CD4-positive, alpha-beta T cell (primary cell): ENCODE measurements around the gene SMIM36. TPM values are rescaled to one million over a fixed set of nuclear protein-coding genes. Genes with fewer than 3 reads are reported as not detected.

Experiments used
- ATAC-seq: fragments of 200-7000 bp; cut with Tn5 transposase; one replicate; pipeline ENCODE4 v1.10.0; 2022; ENCODE audit warnings: mild to moderate bottlenecking; ENCODE audit not compliant: poor library complexity
- CTCF ChIA-PET: fragments of 350-600 bp; sonication (Branson Sonifier 250); formaldehyde crosslinking; loops from one replicate; lab custom pipeline; 2021; ENCODE audit warnings: antibody characterized with exemption, inconsistent platforms; lab: Charles Lee
- POLR2A ChIA-PET: fragments of 350-600 bp; sonication (Branson Sonifier 250); formaldehyde crosslinking; loops from one replicate; lab custom pipeline; 2021; ENCODE audit warnings: antibody characterized with exemption, inconsistent platforms; lab: Charles Lee
- DNase-seq, 14 experiments: peaks; one replicate each; pipeline ENCODE4 v3.0.0-alpha.2; 2013 to 2020; ENCODE audit warnings: mixed read lengths in 2 of 14
- H3K27ac ChIP-seq, 2 donors: one replicate each; pipeline versions ENCODE4 v1.5.1 to v1.7.0; 2013; ENCODE audit warnings: low read length in 2 of 2, low read depth in 1 of 2, mild to moderate bottlenecking in 1 of 2
- H3K27me3 ChIP-seq, 2 experiments: 1 replicate in 1 of 2; 2 replicates in 1 of 2; pipeline versions ENCODE4 v1.6.1 to v1.7.0; 2013; ENCODE audit warnings: low read length in 2 of 2, control low read depth in 1 of 2, mild to moderate bottlenecking in 1 of 2, moderate library complexity in 1 of 2; ENCODE audit not compliant: insufficient read depth in 2 of 2, control insufficient read depth in 1 of 2
- H3K36me3 ChIP-seq: one replicate; pipeline ENCODE4 v1.6.1; 2013; ENCODE audit warnings: low read length, control low read depth; ENCODE audit not compliant: insufficient read depth
- H3K4me1 ChIP-seq: one replicate; pipeline ENCODE4 v1.6.1; 2013; ENCODE audit warnings: low read length, control low read depth; ENCODE audit not compliant: insufficient read depth
- H3K4me3 ChIP-seq: one replicate; pipeline ENCODE4 v1.5.1; 2013; ENCODE audit warnings: mild to moderate bottlenecking, low read length, moderate library complexity
- H3K9me3 ChIP-seq, 2 experiments: 1 replicate in 1 of 2; 2 replicates in 1 of 2; pipeline versions ENCODE4 v1.6.1 to v1.7.0; 2013; ENCODE audit warnings: low read length in 2 of 2, mild to moderate bottlenecking in 2 of 2, control low read depth in 1 of 2, moderate library complexity in 1 of 2; ENCODE audit not compliant: control insufficient read depth in 1 of 2, insufficient read depth in 1 of 2
- H3K27ac Mint-ChIP-seq: one replicate; pipeline ENCODE4 v1.8.0; 2020; ENCODE audit warnings: mixed read lengths
- H3K27me3 Mint-ChIP-seq: one replicate; pipeline ENCODE4 v1.8.0; 2021; ENCODE audit warnings: mixed read lengths
- H3K36me3 Mint-ChIP-seq: one replicate; pipeline ENCODE4 v1.8.0; 2021; ENCODE audit warnings: low read depth, mixed read lengths
- H3K4me1 Mint-ChIP-seq: one replicate; pipeline ENCODE4 v1.8.0; 2021; ENCODE audit warnings: low read depth, mixed read lengths
- H3K4me3 Mint-ChIP-seq: one replicate; pipeline ENCODE4 v1.8.0; 2020; ENCODE audit warnings: mild to moderate bottlenecking, mixed read lengths
- H3K9me3 Mint-ChIP-seq: one replicate; pipeline ENCODE4 v1.8.0; 2020; ENCODE audit warnings: mixed read lengths
- intact Hi-C, 2 experiments: fragments of 100-400 bp; cut with DNase I in 1 of 2; cut with micrococcal nuclease in 1 of 2; formaldehyde crosslinking; loops; one replicate each; pipeline versions ENCODE4 v1.15.1 to v1.9.0; 2023 to 2025; cut with DNase I, micrococcal nuclease
- total RNA-seq, 174 experiments: library from RNA in 2 of 174; stranded (reverse) in 2 of 174; gene quantifications; one replicate each; pipeline ENCODE4 v1.2.3 and lab custom pipeline; 2021 to 2026
- TF ChIP-seq, protein P1 (sequence below): fragments of 200-600 bp; IDR thresholded peaks from one replicate; pipeline ENCODE4 v1.8.0; 2022; ENCODE audit warnings: antibody characterized with exemption, mild to moderate bottlenecking

SMIM36 gene
- total RNA-seq, 2 experiments from 2014 or later, result not detected

DNA sequence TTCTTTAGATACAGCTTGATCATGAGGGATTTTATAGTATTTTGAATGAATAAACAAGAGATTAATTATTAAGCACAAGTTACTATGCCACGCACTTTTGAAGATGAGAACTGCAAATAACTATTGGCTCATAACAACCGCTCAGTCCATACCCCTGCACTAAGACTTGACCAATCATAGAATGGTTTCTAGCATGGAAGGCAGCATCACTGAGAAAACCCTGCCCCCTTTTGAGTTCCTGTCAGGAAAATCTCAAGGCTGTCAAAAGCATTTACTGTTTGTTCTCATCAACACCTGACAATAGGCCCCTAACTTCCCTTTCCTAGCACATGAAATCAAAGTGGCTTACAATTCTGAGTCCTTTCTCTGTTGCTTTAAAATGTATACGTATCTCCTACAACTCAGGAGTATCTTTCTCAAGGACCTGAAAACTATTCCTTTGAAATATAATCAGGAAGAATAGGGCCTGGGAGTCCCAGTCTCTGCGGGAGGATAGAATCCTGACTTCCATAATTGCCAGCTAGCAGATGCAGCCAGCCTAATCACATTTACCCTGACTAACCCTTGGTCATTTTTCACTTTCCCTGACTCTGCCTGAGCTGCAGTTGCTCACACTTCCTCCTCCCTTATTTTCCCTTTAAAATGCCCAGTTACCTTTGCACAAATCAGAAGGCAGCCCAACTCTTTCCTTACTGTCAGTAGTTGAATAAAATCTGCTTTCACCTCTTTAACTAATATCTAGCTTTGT lies 80.5 kb downstream of the SMIM36 start:
- intact Hi-C loops, result no loop called here
- H3K36me3 Mint-ChIP-seq, result no peaks in the 10 kb centered on the region
- Histone ChIP-seq H3K4me3 (no peak overlapping the region), H3K4me1 (peaks cover 3% of the 10 kb centered on the region), H3K36me3 (no peaks in the 10 kb centered on the region), H3K27ac (no peak overlapping the region), H3K27me3 (peaks cover 0 to under 1% of the 10 kb centered on the region in 2 experiments), H3K9me3 (no peaks in the 10 kb centered on the region)
- peaks cover 19% of the 10 kb centered on the region for H3K27me3 Mint-ChIP-seq
- ChIA-PET CTCF (no interaction called here), POLR2A (no interaction called here)
- H3K4me1 Mint-ChIP-seq, result peaks cover 11% of the 10 kb centered on the region
- TF ChIP-seq, protein P1, sequence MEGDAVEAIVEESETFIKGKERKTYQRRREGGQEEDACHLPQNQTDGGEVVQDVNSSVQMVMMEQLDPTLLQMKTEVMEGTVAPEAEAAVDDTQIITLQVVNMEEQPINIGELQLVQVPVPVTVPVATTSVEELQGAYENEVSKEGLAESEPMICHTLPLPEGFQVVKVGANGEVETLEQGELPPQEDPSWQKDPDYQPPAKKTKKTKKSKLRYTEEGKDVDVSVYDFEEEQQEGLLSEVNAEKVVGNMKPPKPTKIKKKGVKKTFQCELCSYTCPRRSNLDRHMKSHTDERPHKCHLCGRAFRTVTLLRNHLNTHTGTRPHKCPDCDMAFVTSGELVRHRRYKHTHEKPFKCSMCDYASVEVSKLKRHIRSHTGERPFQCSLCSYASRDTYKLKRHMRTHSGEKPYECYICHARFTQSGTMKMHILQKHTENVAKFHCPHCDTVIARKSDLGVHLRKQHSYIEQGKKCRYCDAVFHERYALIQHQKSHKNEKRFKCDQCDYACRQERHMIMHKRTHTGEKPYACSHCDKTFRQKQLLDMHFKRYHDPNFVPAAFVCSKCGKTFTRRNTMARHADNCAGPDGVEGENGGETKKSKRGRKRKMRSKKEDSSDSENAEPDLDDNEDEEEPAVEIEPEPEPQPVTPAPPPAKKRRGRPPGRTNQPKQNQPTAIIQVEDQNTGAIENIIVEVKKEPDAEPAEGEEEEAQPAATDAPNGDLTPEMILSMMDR, result no peak
- no peak for ATAC-seq
- no peaks in the 10 kb centered on the region for H3K9me3 Mint-ChIP-seq
- no peak overlapping the region for H3K27ac Mint-ChIP-seq
- no peak overlapping the region for H3K4me3 Mint-ChIP-seq
- DNase-seq, result no peak

DNA sequence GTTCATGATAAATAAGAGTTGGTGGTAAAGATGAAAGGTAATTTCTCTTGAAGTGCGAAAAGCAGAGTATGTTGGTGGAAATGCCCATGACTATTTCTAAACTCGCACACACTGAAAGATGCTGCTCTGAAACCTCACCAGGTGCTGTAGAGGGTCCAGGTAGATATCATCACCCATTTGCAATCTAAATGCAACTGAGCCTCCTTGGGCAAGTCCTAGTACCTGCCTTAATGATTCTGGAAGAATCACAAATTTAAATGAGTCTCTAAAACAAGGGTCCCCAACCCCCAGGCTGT lies 83.7 kb downstream of the SMIM36 start:
- Histone ChIP-seq H3K4me3 (no peak overlapping the region), H3K27me3 (peaks cover 6 to 7% of the 10 kb centered on the region in 2 experiments), H3K4me1 (peaks cover 3% of the 10 kb centered on the region), H3K9me3 (no peaks in the 10 kb centered on the region), H3K36me3 (no peaks in the 10 kb centered on the region), H3K27ac (no peak overlapping the region)
- DNase-seq, result no peak
- Mint-ChIP-seq H3K4me1 (peaks cover 6% of the 10 kb centered on the region), H3K27me3 (peaks cover 48% of the 10 kb centered on the region), H3K4me3 (no peak overlapping the region), H3K27ac (no peak overlapping the region), H3K36me3 (no peaks in the 10 kb centered on the region), H3K9me3 (no peaks in the 10 kb centered on the region)
- no peak for ATAC-seq
- TF ChIP-seq, protein P1, result no peak
- CTCF ChIA-PET, result no interaction called here
- POLR2A ChIA-PET, result no interaction called here
- intact Hi-C loops, result loop anchor here in 1 of 2 experiments (10.0 kb wide), 2 partner anchors 327 to 1657 kb away; partner anchors contain the start of genes AKAP1 and PCTP

DNA sequence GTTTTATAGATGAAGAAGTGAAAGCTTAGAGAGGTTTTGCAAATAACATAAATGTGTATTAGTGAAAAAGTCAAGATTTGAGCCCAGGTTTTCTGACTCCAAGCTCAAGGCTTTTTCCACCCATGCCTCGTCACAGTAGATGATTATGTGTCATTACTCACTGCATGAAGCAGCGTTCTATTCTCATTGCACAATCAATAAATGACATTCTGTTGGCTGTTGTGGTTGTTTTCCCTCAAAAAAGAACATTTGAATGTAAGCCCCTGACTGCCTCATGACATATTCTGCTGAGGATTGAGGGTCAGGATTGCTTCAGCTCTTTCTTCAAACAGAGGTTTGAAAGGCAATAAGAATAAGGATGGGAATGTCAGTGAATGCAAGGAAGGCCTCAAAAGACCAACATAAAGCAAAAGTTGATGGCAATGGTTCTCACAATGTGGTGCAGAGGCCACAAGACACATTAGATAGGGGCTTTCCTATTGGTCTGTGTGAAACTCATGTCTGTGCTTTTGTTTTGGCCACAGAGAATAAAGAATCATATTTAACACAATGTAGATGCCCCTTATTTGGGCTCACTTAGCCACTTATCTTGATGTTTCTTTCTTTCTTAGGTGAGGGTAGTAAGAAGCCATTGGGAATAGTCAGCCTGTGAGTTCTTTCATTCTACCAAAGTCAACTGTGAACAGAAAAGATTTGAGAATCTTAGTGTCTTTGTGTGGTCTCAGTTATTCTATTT lies 84.2 kb downstream of the SMIM36 start:
- peaks cover 4% of the 10 kb centered on the region for H3K4me1 Mint-ChIP-seq
- peaks cover 48% of the 10 kb centered on the region for H3K27me3 Mint-ChIP-seq
- Histone ChIP-seq H3K4me3 (no peak overlapping the region), H3K36me3 (no peaks in the 10 kb centered on the region), H3K4me1 (peaks cover 4% of the 10 kb centered on the region), H3K27ac (no peak overlapping the region), H3K9me3 (no peaks in the 10 kb centered on the region), H3K27me3 (peaks cover 6 to 7% of the 10 kb centered on the region in 2 experiments)
- ChIA-PET POLR2A (no interaction called here), CTCF (no interaction called here)
- H3K36me3 Mint-ChIP-seq, result no peaks in the 10 kb centered on the region
- TF ChIP-seq, protein P1, result no peak
- H3K4me3 Mint-ChIP-seq, result no peak overlapping the region
- DNase-seq (no peak), ATAC-seq (no peak)
- no peaks in the 10 kb centered on the region for H3K9me3 Mint-ChIP-seq
- H3K27ac Mint-ChIP-seq, result no peak overlapping the region
- intact Hi-C loops, result loop anchor here in 1 of 2 experiments (10.0 kb wide), 2 partner anchors 328 to 1658 kb away; partner anchors contain the start of genes AKAP1 and PCTP
